PFSK-1 (cell line): ENCODE data around the gene LYSMD2.

ENCODE experiments used
- FOXP2 ChIP-seq: optimal IDR thresholded peaks from 2 replicates; pipeline ENCODE3; 2011; ENCODE audit warnings: borderline replicate concordance, control low read depth, inconsistent platforms; ENCODE audit not compliant: insufficient read depth; ENCODE audit errors: extremely low read length, extremely low read depth
- POLR2AphosphoS5 ChIP-seq: IDR thresholded peaks from 2 replicates; pipeline ENCODE4 v1.6.1; 2012; ENCODE audit warnings: low read depth, mild to moderate bottlenecking, control low read depth, low read length, moderate library complexity
- REST ChIP-seq, 2 experiments: IDR thresholded peaks; 2 replicates each; pipeline versions ENCODE4 v1.6.1 to v1.8.0; 2011 to 2012; ENCODE audit warnings: low read depth in 2 of 2, low read length in 2 of 2, control low read depth in 1 of 2, inconsistent platforms in 1 of 2, mild to moderate bottlenecking in 1 of 2, moderate library complexity in 1 of 2; ENCODE audit not compliant: insufficient read depth in 1 of 2
- SIN3A ChIP-seq: IDR thresholded peaks from 2 replicates; pipeline ENCODE4 v1.6.1; 2012; ENCODE audit warnings: mild to moderate bottlenecking, low read length, moderate library complexity, borderline replicate concordance; ENCODE audit not compliant: insufficient read depth
- TAF1 ChIP-seq: IDR thresholded peaks from 2 replicates; pipeline ENCODE4 v1.6.1; 2012; ENCODE audit warnings: low read length, control low read depth, borderline replicate concordance; ENCODE audit not compliant: insufficient read depth

Gene LYSMD2

GRCh38 chr15:51702710-51703109, 34.7 kb downstream of the LYSMD2 start:
- TF ChIP-seq REST (IDR thresholded peaks at IDR 0.05; ENCODE audit: insufficient read depth in 1 of 2, low read depth in 2 of 2, low read length in 2 of 2) = no peak

- TF ChIP-seq FOXP2 = no peak
- TF ChIP-seq TAF1 = no peak
- no peak for TF ChIP-seq REST (IDR thresholded peaks at IDR 0.05; ENCODE audit: insufficient read depth in 1 of 2, low read depth in 2 of 2, low read length in 2 of 2)
- TF ChIP-seq POLR2AphosphoS5 = no peak
These were observed 38.1 kb downstream of the LYSMD2 start for GRCh38 chr15:51699373-51699772.

- no peak for TF ChIP-seq SIN3A
- TF ChIP-seq POLR2AphosphoS5 = no peak
- TF ChIP-seq TAF1 = no peak
- TF ChIP-seq FOXP2 = no peak
- no peak for TF ChIP-seq REST (IDR thresholded peaks at IDR 0.05; ENCODE audit: insufficient read depth in 1 of 2, low read depth in 2 of 2, low read length in 2 of 2)
These were observed 40.3 kb downstream of the LYSMD2 start for GRCh38 chr15:51697163-51697562.

GRCh38 chr15:51696566-51696965, 40.9 kb downstream of the LYSMD2 start:
- TF ChIP-seq REST (IDR thresholded peaks at IDR 0.05; ENCODE audit: insufficient read depth in 1 of 2, low read depth in 2 of 2, low read length in 2 of 2) (no peak), TAF1 (no peak), POLR2AphosphoS5 (no peak), FOXP2 (no peak), SIN3A (no peak)

- TF ChIP-seq POLR2AphosphoS5 (no peak), SIN3A (no peak), TAF1 (no peak), FOXP2 (no peak), REST (IDR thresholded peaks at IDR 0.05; ENCODE audit: insufficient read depth in 1 of 2, low read depth in 2 of 2, low read length in 2 of 2) (no peak)
These were observed 45.3 kb downstream of the LYSMD2 start for GRCh38 chr15:51692154-51692553.
